ES-I3 (cell line): ENCODE data around the gene ROS1.

Experiments used
- H3K36me3 ChIP-seq: 2 replicates; pipeline ENCODE4 v1.6.1; 2013; ENCODE audit warnings: mild to moderate bottlenecking, low read length, control low read depth, moderate library complexity; ENCODE audit not compliant: insufficient read depth
- H3K4me1 ChIP-seq: 2 replicates; pipeline ENCODE4 v1.6.1; 2013; ENCODE audit warnings: mild to moderate bottlenecking, control low read depth, low read length; ENCODE audit not compliant: insufficient read depth
- H3K9ac ChIP-seq: 2 replicates; pipeline ENCODE4 v1.6.1; 2013; ENCODE audit warnings: low read depth, mild to moderate bottlenecking, low read length, moderate library complexity
- H3K9me3 ChIP-seq: 2 replicates; pipeline ENCODE4 v1.6.1; 2013; ENCODE audit warnings: mild to moderate bottlenecking, low read length, moderate library complexity; ENCODE audit not compliant: control insufficient read depth, insufficient read depth

ROS1 gene

DNA sequence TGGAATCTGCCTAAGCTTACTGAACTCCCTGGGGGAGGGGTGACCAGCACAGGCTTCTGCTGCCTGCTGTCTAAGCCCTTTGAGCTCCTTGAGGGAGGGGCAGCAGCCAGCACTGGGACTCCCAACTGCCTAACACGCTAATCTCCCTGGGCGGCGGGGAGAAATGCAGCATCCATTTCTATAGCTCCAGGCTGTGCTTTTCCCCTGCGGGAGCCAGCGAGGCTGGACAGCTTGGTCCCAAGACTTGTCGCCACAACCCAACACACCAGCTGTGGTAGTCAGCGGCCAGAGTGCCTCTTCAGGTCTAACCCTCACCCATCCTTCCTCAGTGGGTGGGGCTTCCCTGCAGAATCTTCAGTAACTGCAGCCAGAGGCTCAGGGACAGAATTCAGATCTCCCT lies 95.8 kb downstream of the ROS1 start:
- Histone ChIP-seq H3K36me3 (no peaks in the 10 kb centered on the region), H3K9me3 (no peaks in the 10 kb centered on the region; the same call in 1 of the 2 replicates), H3K4me1 (no peaks in the 10 kb centered on the region), H3K9ac (no peak overlapping the region)

DNA sequence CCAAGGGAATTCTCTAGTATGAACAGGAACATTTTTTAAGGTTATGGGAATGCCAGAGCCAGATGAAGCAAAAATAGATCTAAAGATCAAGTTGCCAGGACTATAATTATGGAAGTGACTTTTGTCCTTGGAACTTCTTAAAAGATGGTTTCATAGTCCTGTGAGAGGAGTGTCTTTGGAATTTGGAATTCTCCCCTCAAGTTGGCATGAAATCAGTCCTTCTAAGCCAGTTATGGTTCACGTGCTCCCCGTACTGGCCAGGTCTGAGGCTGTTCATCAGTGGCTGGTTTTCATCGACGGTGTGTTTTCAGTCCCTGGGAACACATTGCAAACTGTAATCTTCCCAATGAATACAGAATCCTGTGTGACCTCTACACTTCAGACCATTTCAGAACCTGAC lies 97.2 kb downstream of the ROS1 start:
- Histone ChIP-seq H3K9ac (no peak overlapping the region), H3K4me1 (no peaks in the 10 kb centered on the region), H3K9me3 (no peaks in the 10 kb centered on the region; the same call in 1 of the 2 replicates), H3K36me3 (no peaks in the 10 kb centered on the region)

DNA sequence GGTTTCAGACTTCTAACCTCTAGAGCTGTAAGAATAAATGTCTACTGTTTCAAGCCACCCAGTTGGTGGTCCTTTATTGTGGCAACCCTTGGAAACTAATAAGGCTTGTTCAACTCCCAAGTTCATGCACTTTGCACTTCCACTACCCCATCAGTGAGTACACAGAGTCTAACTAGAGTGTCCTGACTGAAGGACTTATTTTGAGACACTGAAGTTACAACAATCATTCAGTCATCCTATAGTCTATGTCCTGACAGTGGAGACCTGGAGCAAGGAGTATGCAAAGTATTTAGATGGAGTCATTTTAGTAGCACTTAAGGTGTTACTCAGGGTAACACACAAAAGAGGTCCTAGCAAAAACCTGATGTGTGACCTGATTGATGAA lies 97.7 kb downstream of the ROS1 start:
- Histone ChIP-seq H3K9me3 (no peaks in the 10 kb centered on the region; the same call in 1 of the 2 replicates), H3K9ac (no peak overlapping the region), H3K36me3 (no peaks in the 10 kb centered on the region), H3K4me1 (no peaks in the 10 kb centered on the region)

DNA sequence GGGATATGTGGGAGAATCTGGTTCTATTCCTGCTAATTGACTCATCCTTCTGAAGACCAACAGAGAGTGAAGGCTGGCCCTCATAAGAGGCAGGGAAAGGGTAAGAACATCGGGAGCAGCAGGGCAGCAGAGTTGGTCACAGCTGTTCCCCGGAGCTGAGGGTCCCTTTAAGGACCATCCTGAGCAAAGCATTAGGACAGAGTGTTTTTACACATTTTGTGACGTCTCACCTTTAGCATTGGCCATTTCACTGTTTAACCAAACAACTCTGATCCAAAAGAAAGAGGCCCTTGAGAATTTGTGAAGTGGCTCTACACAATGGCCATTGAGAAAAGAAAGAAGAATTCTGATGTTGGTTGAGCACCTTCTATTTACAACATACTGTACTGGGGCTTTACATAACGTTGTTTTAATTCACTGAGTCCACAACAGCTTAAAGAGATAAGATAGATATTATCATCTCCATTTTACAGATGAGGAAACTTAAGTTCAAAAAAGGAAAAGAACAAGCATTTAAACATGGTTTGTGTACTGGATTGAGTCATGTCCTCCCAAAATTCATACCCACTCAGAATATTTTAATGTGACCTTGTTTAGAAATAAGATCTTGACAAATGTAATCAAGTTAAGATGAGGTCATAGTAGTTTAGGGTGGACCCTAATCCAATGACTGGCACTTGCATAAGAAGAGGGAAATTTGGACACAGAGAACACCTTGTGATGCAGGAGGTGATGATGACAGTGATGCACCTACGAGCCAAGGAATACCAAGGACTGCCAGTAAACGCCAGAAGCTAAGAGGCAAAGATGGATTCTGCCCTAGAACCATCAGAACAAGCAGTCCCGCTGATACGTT lies 98.4 kb downstream of the ROS1 start:
- no peak overlapping the region for H3K9ac ChIP-seq
- no peaks in the 10 kb centered on the region; the same call in 1 of the 2 replicates for H3K9me3 ChIP-seq
- H3K36me3 ChIP-seq = no peaks in the 10 kb centered on the region
- no peaks in the 10 kb centered on the region for H3K4me1 ChIP-seq

DNA sequence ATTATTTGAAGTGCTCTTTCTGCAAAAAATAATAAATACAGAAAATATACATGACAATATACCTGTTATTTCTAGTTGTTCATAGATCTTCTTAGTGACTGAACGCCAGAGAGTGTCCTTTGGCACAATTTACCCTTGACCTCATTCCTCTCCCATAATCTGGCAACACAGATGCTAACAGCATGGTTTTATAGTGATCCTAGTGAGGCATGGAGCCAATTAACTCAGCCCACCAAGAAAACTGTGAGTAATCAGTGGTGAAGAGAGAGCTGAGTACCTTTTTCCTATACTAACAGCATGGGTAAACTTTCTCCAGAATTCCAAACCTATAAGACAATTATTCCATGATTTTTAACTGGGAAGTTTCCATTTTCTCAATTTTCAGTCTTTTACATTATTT lies 99.3 kb downstream of the ROS1 start:
- H3K4me1 ChIP-seq = no peaks in the 10 kb centered on the region

DNA sequence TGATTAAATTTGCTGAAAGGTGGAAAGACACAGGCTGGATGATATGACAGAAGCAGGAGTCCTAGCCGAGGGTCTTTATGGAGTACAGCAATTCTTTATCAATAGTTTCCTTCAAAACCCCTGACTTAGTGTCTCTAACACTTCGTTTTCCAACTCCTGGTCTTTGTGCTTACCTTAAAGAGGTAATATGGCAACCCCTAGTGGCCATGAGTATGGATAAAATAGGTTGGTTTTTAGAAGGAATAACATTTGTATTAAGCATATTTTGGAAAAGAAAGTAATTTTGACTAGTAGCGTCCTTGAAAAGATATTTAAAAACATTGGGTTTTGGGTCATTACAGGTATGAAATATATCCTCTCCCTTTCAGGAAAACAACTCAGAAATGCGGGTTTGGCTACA lies 108.5 kb downstream of the ROS1 start:
- H3K9me3 ChIP-seq = no peaks in the 10 kb centered on the region
- peaks cover 3% of the 10 kb centered on the region; the same call in 1 of the 2 replicates for H3K4me1 ChIP-seq
- H3K9ac ChIP-seq = no peak overlapping the region
- no peaks in the 10 kb centered on the region for H3K36me3 ChIP-seq

More for the DNA sequence above, 99.3 kb downstream of the ROS1 start:
- no peaks in the 10 kb centered on the region for H3K36me3 ChIP-seq
- H3K9ac ChIP-seq = no peak overlapping the region
- H3K9me3 ChIP-seq = no peaks in the 10 kb centered on the region

DNA sequence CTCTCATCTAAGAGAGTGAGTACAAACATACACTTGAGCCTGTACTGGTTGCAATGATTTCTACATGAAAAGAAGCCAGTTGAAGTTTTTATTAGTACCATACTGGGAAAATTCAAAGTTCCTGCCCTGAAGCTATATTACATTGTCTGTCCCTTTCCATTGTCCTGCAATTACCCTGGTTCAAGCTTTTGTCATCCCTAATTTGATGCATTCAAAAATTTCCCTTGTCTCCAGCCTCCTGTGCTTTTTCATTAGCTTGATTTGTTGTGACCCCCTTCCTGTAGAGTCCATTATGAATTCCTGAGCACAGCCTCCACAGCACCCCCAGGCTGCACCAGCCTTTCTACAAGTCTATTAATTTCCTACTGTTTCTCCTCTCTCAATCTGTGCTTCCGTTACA lies 114.0 kb downstream of the ROS1 start:
- Histone ChIP-seq H3K9ac (no peak overlapping the region), H3K9me3 (no peaks in the 10 kb centered on the region), H3K36me3 (no peaks in the 10 kb centered on the region), H3K4me1 (peaks cover 4% of the 10 kb centered on the region; the same call in 1 of the 2 replicates)

DNA sequence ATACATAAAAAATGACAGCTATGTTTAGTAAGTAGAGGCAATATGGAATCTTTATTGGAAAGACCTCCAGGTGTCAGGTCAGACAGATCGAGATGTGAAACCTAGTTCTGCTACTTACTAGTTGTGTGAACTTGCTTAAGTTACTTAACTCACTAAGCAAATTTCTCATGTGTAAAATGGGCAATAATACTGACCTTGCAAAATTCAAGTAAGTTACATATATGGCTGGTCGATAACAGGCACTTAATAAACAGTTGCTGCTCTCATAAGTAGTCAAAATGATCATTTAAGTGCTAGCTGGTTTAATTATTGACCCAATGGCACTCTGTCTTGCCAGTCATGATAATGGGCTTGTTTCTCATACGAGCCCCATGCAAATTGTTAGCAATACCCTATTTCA lies 114.4 kb downstream of the ROS1 start:
- Histone ChIP-seq H3K9ac (no peak overlapping the region), H3K36me3 (no peaks in the 10 kb centered on the region), H3K9me3 (no peaks in the 10 kb centered on the region)

DNA sequence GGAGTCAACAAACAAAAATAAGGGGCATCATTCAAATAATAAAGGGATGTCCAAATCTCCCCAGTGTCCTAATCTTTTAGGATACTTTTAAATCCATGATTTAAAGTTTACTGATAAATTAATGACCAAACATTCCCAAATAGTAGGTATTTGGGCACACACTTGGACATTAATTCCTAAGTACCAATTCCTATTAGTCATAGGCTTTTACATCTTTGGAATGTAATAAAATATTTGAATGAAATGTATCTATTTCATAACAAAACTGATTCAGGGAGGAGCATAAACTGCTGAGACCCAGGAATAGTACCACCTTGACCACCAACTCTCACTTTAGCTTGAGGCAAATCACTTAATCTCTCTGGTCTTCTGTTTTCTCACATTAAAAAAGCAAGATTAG lies 116.1 kb downstream of the ROS1 start:
- H3K36me3 ChIP-seq = no peaks in the 10 kb centered on the region
- peaks cover 9% of the 10 kb centered on the region; the same call in 1 of the 2 replicates for H3K4me1 ChIP-seq
- no peaks in the 10 kb centered on the region for H3K9me3 ChIP-seq
- H3K9ac ChIP-seq = no peak overlapping the region

More for the DNA sequence above, 114.4 kb downstream of the ROS1 start:
- H3K4me1 ChIP-seq = peaks cover 7% of the 10 kb centered on the region; the same call in 1 of the 2 replicates

DNA sequence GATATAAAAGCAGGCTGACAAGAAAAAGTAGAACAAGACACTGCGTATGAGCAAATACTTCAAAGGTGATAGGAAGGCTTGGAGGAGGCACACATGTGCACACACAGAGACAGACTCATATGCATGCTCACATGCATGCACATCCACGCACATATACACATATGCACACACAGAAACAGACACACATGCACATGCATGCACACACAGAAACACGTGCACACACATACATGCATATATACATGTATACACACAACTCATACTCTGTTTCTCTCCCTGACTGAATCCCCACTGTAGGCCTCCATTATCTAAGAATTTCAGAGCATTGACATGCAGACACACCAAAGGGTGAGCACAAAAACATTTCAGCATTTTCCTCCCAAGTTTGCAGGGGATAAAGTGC lies 116.7 kb downstream of the ROS1 start:
- H3K4me1 ChIP-seq = peaks cover 9% of the 10 kb centered on the region; the same call in 1 of the 2 replicates
- H3K9ac ChIP-seq = no peak overlapping the region
- H3K9me3 ChIP-seq = no peaks in the 10 kb centered on the region
- H3K36me3 ChIP-seq = no peaks in the 10 kb centered on the region

DNA sequence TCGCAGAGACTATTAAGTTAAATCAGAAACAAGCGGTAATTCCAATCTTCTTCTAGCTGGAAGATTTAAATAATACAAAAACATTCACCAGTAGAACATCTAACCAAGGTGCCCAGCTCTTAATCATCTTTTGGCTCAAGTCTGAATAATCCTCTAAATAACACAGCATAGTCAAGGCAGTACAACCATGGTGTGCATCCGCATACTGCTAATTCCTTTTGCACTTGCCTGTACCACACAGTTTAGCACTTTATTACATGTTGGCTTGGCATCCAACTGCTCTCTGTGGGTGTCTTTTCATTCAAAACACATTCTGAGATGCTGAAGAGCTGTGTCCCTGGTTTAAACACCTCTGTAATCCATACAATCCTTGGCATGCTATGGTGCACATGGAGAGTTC lies 118.1 kb downstream of the ROS1 start:
- Histone ChIP-seq H3K36me3 (no peaks in the 10 kb centered on the region), H3K4me1 (peaks cover 9% of the 10 kb centered on the region; the same call in 1 of the 2 replicates), H3K9ac (no peak overlapping the region), H3K9me3 (no peaks in the 10 kb centered on the region)

DNA sequence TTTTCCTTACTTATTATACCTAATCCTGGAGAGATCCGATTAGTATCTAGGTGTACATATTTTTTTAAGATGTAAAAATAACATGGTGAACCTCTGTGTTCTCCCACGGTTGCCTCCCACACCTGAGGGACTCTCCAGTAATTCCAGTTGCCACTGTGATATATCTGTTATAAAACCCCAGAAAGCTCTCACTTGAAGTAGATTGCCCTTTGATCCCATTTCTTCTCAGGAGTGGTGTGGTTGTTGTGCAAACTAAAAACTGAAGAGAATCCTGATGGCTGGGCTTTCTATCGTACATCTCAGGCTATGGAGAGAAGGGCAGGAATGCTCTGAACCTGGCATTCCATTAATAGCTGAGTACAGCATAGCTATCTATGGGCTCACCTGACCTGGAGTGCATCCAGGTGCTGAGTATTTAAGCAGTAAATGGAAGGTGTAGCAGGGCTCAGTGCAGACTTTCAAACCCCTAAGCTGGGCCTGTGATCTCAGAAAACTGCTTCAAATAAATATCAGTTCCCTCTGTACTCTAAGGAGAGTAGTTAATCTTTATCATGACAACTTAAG lies 119.4 kb downstream of the ROS1 start:
- Histone ChIP-seq H3K4me1 (peaks cover 9% of the 10 kb centered on the region; the same call in 1 of the 2 replicates), H3K9me3 (no peaks in the 10 kb centered on the region), H3K9ac (no peak overlapping the region), H3K36me3 (no peaks in the 10 kb centered on the region)

DNA sequence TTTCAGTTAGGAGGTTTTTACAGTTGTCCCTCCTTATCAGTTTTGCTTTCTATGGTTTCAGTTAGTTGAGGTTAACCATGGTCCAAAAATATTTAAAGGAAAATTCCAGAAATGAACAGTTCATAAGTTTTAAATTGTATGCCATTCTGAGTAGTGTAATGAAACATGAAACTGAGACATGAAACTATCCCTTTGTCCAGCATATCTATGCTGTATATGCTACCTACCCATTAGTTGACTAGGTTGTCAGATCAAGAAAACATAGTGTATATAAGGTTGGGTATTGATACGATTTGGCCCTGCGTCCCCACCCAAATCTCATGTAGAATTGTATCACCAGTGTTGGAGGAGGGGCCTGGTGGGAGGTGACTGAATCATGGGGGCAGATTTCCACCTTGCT lies 121.3 kb downstream of the ROS1 start:
- Histone ChIP-seq H3K4me1 (peaks cover 9% of the 10 kb centered on the region; the same call in 1 of the 2 replicates), H3K36me3 (no peaks in the 10 kb centered on the region), H3K9me3 (no peaks in the 10 kb centered on the region), H3K9ac (no peak overlapping the region)

DNA sequence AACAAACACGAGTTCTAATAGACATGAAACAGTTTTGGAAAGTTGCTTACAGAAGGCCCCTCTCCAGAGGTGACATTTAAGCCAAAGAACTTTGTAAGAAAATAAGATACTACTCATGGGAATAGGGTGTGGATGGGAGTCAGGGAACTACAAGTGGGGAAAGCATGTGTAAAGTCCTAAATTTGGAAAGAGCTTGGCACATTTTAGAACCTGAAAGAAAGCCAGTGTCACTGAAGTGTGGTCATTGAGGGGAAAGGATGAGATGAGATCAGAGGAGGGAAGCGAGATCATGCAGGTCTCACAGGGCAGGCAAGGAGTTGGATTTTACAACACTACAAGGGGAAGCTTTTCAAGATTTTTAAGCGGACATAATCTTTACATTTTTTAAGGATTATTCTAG lies 122.4 kb downstream of the ROS1 start:
- H3K9me3 ChIP-seq = no peaks in the 10 kb centered on the region
- H3K4me1 ChIP-seq = peaks cover 5% of the 10 kb centered on the region; the same call in 1 of the 2 replicates
- no peaks in the 10 kb centered on the region for H3K36me3 ChIP-seq
- H3K9ac ChIP-seq = no peak overlapping the region

DNA sequence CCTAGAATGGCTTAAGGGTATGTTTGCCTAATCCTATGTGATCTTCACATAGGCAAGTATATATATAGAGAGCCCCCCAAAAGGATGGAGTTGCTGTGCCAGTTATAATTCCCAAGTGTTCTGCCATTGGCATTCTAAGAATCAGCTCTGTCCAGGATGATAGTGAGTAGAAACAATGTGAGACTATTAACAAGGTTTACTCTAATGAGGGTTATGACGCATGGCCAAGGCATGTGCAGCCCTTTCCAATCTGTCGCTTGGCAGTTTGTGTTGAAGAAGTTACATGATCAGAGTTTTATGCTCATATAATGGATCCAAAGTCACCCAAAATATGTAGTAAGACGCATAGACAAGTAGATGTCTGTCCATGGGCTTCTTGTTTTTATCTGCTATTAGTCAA lies 126.8 kb downstream of the ROS1 start:
- no peak overlapping the region for H3K9ac ChIP-seq
- no peaks in the 10 kb centered on the region for H3K9me3 ChIP-seq
- H3K36me3 ChIP-seq = no peaks in the 10 kb centered on the region
- H3K4me1 ChIP-seq = no peaks in the 10 kb centered on the region
